ENCODE data around the gene TMEM158. TPM values are rescaled to one million over a fixed set of nuclear protein-coding genes. Genes with fewer than 3 reads are reported as not detected.

Gene TMEM158
- total RNA-seq, 1 experiment from 2014 or later = 7.5 TPM

DNA sequence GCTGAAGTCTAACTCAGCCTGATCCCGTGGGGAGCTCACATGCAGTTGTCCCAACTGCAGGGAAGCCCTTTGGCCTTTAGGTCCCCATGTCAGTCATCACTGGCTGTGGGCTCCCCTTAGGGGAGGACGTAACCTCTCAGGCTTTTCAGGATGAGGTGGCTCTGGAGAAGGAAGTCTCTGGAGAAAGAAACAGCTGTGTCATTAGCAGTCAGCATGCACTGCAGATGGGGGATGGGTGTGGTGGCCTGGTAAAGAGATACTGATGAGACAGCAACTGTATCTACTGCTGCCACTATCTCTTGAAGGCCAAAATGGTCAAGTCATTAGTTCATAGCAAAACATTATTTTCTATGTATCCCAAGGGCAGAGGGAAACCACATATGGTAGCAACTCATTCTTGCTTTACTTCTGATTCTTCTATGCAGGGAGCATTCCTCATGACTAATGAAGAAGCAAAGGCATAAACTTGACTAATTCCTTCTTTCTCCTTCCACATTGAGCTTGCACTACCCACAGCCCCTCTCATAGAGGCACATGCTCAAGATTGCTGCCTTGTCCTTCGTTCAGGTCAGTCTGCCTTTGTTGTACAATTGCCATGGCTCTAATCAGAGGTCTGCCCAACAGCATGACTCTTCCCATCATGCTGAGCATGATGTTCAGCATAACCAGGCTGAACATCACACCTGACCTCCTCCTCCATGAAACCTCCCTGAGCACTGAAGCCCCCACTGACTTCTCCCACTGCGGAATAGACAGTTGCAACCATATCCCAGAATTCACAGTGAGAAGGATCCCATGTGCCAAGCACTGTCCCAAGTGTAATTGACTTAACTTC lies 47.8 kb upstream of the TMEM158 start:
- intact Hi-C loops (cut with micrococcal nuclease; ENCODE audit: unreplicated experiment) = no loop called here
- Histone ChIP-seq H2AFZ (no peak overlapping the region), H3K27me3 (ENCODE audit: insufficient read depth, low read depth) (no peaks in the 10 kb centered on the region), H3K27ac (peak overlapping the region; percentile 83), H3K79me2 (ENCODE audit: low read depth) (no peaks in the 10 kb centered on the region), H3K36me3 (ENCODE audit: low read depth) (no peaks in the 10 kb centered on the region), H3F3A (ENCODE audit: insufficient read depth, low read depth) (peaks cover 20% of the 10 kb centered on the region), H3K4me3 (no peak overlapping the region), H3K4me1 (replicated peaks; ENCODE audit: insufficient read depth) (peaks cover 29% of the 10 kb centered on the region), H4K20me1 (ENCODE audit: insufficient read depth) (no peaks in the 10 kb centered on the region), H3K9me3 (ENCODE audit: insufficient read depth, low read depth) (peaks cover 20% of the 10 kb centered on the region), H3K4me2 (peak overlapping the region; percentile 65), H3K9me2 (ENCODE audit: insufficient read depth) (no peaks in the 10 kb centered on the region)
- POLR2A ChIA-PET (ENCODE audit: unreplicated experiment) = no interaction called here
- no TSS peak for BruUV-seq (replicated peaks)
- peak; percentile 25 to 48 for DNase-seq
- CTCF ChIA-PET = no interaction called here
- TF ChIP-seq, protein P1, sequence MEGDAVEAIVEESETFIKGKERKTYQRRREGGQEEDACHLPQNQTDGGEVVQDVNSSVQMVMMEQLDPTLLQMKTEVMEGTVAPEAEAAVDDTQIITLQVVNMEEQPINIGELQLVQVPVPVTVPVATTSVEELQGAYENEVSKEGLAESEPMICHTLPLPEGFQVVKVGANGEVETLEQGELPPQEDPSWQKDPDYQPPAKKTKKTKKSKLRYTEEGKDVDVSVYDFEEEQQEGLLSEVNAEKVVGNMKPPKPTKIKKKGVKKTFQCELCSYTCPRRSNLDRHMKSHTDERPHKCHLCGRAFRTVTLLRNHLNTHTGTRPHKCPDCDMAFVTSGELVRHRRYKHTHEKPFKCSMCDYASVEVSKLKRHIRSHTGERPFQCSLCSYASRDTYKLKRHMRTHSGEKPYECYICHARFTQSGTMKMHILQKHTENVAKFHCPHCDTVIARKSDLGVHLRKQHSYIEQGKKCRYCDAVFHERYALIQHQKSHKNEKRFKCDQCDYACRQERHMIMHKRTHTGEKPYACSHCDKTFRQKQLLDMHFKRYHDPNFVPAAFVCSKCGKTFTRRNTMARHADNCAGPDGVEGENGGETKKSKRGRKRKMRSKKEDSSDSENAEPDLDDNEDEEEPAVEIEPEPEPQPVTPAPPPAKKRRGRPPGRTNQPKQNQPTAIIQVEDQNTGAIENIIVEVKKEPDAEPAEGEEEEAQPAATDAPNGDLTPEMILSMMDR (conservative IDR thresholded peaks at IDR 0.05) = no peak
- TF ChIP-seq EZH2 (IDR thresholded peaks at IDR 0.05; ENCODE audit: low read depth) = no peak

DNA sequence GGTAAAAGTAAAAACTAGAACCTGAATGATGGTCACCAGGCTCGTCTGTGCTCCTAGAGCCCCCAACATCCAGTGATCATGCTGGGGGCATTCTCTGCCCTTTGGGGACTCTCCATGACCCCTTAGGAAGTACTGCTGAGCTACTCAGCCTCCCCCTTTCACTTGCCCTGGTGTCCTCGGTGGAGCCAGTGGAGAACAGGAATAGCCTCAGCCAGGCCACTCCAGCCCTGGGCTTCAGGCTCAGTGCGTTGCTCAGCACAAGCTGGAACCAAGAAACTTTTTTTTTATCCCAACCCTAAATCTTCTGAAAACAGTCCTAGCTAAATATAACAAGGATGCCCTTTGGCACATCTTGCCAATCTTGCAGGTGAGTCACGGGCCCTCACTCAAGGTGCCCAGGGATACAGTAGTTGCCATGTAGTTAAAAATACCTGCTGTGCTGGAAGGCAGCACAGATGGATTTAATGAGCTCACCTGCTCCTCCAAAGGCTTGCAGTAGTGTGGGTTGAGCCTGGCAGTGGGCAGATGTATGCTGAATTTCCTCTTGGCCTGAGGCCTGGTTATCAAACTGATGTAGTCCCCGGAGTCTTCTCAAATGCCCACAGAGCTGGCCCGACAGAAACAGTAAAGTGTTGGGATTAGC lies 46.9 kb upstream of the TMEM158 start:
- peak overlapping the region; percentile 65 for H3K4me2 ChIP-seq
- H3K9me3 ChIP-seq (ENCODE audit: insufficient read depth, low read depth) = peaks cover 15% of the 10 kb centered on the region
- H3K79me2 ChIP-seq (ENCODE audit: low read depth) = no peaks in the 10 kb centered on the region
- BruUV-seq (replicated peaks) = TSS peak; percentile 55
- no peak overlapping the region for H2AFZ ChIP-seq
- H3K36me3 ChIP-seq (ENCODE audit: low read depth) = no peaks in the 10 kb centered on the region
- H3K27me3 ChIP-seq (ENCODE audit: insufficient read depth, low read depth) = no peaks in the 10 kb centered on the region
- H3K27ac ChIP-seq = peak overlapping the region; percentile 83
- intact Hi-C loops (cut with micrococcal nuclease; ENCODE audit: unreplicated experiment) = no loop called here
- DNase-seq = peak; percentile 48 to 85
- ChIA-PET POLR2A (ENCODE audit: unreplicated experiment) (interaction anchor here (0.6 to 1.0 kb wide), 2 partner anchors 38 to 203 kb away, joined by 3 to 5 read pairs; no protein-coding TSS in a partner anchor), CTCF (no interaction called here)
- peaks cover 29% of the 10 kb centered on the region for H3K4me1 ChIP-seq (replicated peaks; ENCODE audit: insufficient read depth)
- H3K9me2 ChIP-seq (ENCODE audit: insufficient read depth) = no peaks in the 10 kb centered on the region
- H3F3A ChIP-seq (ENCODE audit: insufficient read depth, low read depth) = peaks cover 20% of the 10 kb centered on the region
- no peak overlapping the region for H3K4me3 ChIP-seq
- no peaks in the 10 kb centered on the region for H4K20me1 ChIP-seq (ENCODE audit: insufficient read depth)
- TF ChIP-seq, protein P1 (conservative IDR thresholded peaks at IDR 0.05) = no peak
- TF ChIP-seq EZH2 (IDR thresholded peaks at IDR 0.05; ENCODE audit: low read depth) = no peak

DNA sequence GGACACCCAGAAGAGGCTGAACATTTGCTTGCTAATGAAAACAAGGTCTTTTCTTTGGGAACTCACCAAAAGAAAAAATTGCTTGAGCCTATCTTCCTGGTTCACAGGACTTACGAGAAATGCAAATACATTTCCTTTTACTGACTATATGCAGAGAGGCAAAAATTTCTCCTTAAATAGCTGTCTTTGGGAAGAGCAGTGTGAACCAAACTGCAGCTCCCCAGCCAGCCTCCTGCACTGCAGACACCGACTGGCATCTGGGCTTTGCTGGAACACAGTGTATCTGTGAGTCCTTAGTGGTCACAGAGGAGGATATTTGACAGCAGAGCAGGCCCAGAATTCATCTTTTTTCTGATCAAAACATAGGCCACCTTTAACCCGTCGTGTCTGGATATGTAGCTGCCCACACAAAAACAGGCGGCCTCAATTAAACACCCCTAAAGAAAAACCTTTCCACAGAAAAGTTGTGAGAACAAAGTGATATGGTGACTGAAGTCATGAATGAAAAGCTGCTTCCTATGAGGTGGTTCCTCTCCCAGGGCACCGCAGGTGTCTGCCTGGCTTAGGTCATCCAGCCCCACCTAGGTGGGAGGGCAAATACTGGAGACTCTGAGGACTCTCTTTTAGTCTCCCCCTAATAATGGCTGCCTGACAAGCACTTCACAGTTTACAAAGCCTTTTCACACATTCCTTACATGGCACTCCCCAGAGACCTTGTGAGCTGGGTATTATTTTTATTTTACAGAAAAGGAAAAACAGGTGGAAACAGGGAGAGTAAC lies 46.1 kb upstream of the TMEM158 start:
- Histone ChIP-seq H3K4me1 (replicated peaks; ENCODE audit: insufficient read depth) (peaks cover 29% of the 10 kb centered on the region), H3K36me3 (ENCODE audit: low read depth) (no peaks in the 10 kb centered on the region), H3K27me3 (ENCODE audit: insufficient read depth, low read depth) (no peaks in the 10 kb centered on the region), H3K9me3 (ENCODE audit: insufficient read depth, low read depth) (peaks cover 8% of the 10 kb centered on the region), H2AFZ (no peak overlapping the region; the same call in 1 of the 2 replicates), H3F3A (ENCODE audit: insufficient read depth, low read depth) (peaks cover 20% of the 10 kb centered on the region), H3K4me3 (no peak overlapping the region), H4K20me1 (ENCODE audit: insufficient read depth) (no peaks in the 10 kb centered on the region), H3K79me2 (ENCODE audit: low read depth) (no peaks in the 10 kb centered on the region), H3K9me2 (ENCODE audit: insufficient read depth) (no peaks in the 10 kb centered on the region), H3K27ac (peak overlapping the region; percentile 83), H3K4me2 (peak overlapping the region; percentile 65)
- ChIA-PET POLR2A (ENCODE audit: unreplicated experiment) (interaction anchor here (0.6 to 1.0 kb wide), 4 partner anchors 37 to 204 kb away, joined by 3 to 5 read pairs (median 4); no protein-coding TSS in a partner anchor), CTCF (no interaction called here)
- DNase-seq = peak; percentile 20 to 41
- intact Hi-C loops (cut with micrococcal nuclease; ENCODE audit: unreplicated experiment) = no loop called here
- BruUV-seq (replicated peaks) = no TSS peak
- TF ChIP-seq, protein P1 (conservative IDR thresholded peaks at IDR 0.05) = no peak
- no peak for TF ChIP-seq EZH2 (IDR thresholded peaks at IDR 0.05; ENCODE audit: low read depth)

Data from PC-9 (cell line).